ENCODE data around the gene FZR1. TPM values are rescaled to one million over a fixed set of nuclear protein-coding genes. Genes with fewer than 3 reads are reported as not detected.
"Not testable (repeated sequence)": the region's sequence is repeated elsewhere in the genome, so short reads cannot be mapped to it uniquely, and the experiment has no call there.

FZR1 gene
- polyA plus RNA-seq, 3 donors, result 40.2 to 48.1 (median 47.1) TPM

- DNase-seq (ENCODE audit: low read depth in 3 of 3, low spot score in 2 of 3), result no peak
Observed at GRCh38 chr19:3527238-3527910, 21.3 kb downstream of the FZR1 start.

DNA sequence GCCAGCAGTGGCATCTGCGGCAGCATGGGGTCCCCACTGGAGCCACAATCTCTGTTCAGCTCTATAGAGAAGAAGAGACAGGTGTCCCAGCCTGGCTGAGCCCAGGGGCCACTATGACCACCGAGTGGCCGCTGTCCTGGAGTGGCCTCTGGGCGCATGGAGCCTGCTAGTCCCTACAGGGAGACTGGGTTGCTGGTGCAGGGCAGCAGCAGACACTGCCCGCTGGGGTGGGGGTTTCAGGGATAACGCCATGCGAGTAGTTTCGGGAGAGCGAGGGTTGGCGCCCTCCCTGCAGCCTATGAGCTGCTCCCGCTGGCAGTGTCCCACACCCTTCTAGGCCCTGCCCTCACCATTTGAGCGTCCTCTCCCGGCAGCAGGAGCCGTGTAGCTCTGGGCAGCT, 22.0 kb downstream of the FZR1 start:
- no peak for DNase-seq (ENCODE audit: low read depth in 3 of 3, low spot score in 2 of 3)

GRCh38 chr19:3528539-3529211, 22.6 kb downstream of the FZR1 start:
- no peak for DNase-seq (ENCODE audit: low read depth in 3 of 3, low spot score in 2 of 3)

GRCh38 chr19:3529299-3529698, 23.2 kb downstream of the FZR1 start:
- not testable (repeated sequence) for DNase-seq (ENCODE audit: low read depth in 3 of 3, low spot score in 2 of 3)

- DNase-seq (ENCODE audit: low read depth in 3 of 3, low spot score in 2 of 3), result no peak
Observed at GRCh38 chr19:3530389-3530788, 24.3 kb downstream of the FZR1 start.

GRCh38 chr19:3531716-3532115, 25.6 kb downstream of the FZR1 start:
- no peak for DNase-seq (ENCODE audit: low read depth in 3 of 3, low spot score in 2 of 3)

GRCh38 chr19:3532154-3532786, 26.2 kb downstream of the FZR1 start:
- DNase-seq (ENCODE audit: low read depth in 3 of 3, low spot score in 2 of 3), result no peak

- DNase-seq (ENCODE audit: low read depth in 3 of 3, low spot score in 2 of 3), result no peak
Observed at GRCh38 chr19:3533033-3533432, 26.9 kb downstream of the FZR1 start.

DNA sequence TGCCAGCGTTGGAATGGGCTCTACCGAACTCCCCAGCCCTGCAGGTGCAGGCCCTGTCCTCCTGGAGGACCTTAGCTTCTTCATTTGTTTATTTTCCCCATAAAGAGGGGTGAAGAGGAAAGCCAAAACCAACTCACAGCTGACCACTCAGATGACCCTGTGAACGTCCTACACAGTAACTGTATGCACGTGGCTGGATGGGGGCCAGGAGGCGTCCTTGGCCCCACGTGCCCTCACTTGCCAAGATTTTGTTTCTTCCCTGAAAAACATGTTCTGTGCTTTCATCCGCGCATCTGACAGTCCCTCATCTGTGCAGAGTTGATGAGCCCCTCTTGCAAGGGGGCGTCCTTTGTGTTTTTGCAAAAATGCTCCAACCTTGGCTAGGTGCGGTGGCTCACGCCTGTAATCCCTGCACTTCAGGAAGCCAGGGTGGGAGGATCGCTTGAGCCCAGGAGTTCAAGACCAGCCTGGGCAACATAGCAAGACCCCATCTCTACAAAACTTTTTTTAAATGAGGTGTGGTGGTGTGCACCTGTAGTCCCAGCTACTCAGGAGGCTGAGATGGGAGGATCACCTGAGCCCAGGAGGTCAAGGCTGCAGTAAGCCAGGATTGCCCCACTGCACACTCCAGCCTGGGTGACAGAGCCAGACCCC, 27.6 kb downstream of the FZR1 start:
- DNase-seq (ENCODE audit: low read depth in 3 of 3, low spot score in 2 of 3), result no peak

DNA sequence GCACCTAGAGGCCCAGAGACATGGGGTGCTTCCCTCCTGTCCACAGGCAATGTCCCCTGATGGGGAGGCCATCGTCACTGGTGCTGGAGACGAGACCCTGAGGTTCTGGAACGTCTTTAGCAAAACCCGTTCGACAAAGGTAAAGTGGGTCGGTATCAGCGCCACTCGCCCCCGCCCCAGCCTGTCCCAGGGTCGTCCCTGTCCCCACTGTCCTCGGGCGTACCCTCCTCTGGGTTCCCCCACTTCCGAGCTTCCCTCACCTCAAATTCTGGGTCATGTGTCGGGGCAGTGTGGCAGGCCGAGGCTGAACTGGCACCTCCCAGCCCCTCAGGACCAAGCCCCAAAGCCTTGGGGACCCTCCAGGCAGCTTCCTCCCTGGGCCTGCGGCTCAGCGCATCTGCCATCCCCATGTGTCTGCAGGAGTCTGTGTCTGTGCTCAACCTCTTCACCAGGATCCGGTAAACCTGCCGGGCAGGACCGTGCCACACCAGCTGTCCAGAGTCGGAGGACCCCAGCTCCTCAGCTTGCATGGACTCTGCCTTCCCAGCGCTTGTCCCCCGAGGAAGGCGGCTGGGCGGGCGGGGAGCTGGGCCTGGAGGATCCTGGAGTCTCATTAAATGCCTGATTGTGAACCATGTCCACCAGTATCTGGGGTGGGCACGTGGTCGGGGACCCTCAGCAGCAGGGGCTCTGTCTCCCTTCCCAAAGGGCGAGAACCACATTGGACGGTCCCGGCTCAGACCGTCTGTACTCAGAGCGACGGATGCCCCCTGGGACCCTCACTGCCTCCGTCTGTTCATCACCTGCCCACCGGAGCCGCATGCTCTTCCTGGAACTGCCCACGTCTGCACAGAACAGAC, 28.5 kb downstream of the FZR1 start:
- no peak for DNase-seq (ENCODE audit: low read depth in 3 of 3, low spot score in 2 of 3)

DNA sequence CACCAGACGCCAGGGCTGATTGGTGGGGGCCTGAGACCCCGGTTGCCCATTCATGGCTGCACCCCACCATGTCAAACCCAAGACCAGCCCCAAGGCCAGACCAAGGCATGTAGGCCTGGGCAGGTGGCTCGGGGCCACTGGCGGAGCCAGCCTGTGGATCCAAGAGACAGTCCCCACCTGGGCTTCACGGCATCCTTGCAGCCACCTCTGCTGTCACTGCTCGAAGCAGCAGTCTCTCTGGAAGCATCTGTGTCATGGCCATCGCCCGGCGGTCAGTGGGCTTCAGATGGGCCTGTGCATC, 29.1 kb downstream of the FZR1 start:
- no peak for DNase-seq (ENCODE audit: low read depth in 3 of 3, low spot score in 2 of 3)

GRCh38 chr19:3535563-3535965, 29.5 kb downstream of the FZR1 start:
- no peak for DNase-seq (ENCODE audit: low read depth in 3 of 3, low spot score in 2 of 3)

- no peak for DNase-seq (ENCODE audit: low read depth in 3 of 3, low spot score in 2 of 3)
Observed at GRCh38 chr19:3535981-3536380, 29.9 kb downstream of the FZR1 start.

DNA sequence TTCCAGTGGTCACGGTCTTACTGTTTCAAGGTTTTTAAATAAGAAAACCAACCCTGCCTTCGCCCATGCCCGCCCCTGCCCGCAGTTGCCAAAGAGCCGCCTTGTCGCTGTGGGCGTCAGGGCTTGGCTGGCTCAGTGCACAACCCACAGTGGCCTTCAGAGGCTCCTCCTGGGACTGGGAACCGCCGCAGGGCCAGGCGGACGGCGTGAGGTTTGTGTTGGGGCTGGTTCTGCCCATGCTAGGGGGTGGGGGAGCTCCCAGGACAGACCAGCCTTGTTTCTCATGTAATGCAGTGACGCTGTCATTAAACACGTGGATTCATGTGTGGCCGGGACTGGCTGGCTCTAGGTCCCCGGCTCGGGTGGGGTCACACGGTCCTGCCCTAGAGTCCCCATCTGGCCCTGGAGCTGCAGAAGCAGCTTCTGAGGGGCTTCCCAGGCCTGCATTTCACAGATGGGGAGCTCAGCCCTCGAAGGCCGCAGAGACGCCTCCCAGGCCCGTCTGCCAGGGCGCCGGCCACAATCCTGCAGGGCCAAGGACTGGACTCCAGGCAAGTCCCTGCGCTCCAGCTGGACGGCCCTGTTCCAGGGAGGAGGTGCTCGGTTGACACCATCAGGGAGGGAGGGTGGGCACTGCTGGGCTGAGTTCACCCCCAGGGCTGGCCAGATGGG, 30.5 kb downstream of the FZR1 start:
- no peak for DNase-seq (ENCODE audit: low read depth in 3 of 3, low spot score in 2 of 3)

- DNase-seq (ENCODE audit: low read depth in 3 of 3, low spot score in 2 of 3), result no peak
Observed at GRCh38 chr19:3537101-3537437, 31.0 kb downstream of the FZR1 start.

- DNase-seq (ENCODE audit: low read depth in 3 of 3, low spot score in 2 of 3), result no peak
Observed at GRCh38 chr19:3537438-3538240, 31.5 kb downstream of the FZR1 start.

DNA sequence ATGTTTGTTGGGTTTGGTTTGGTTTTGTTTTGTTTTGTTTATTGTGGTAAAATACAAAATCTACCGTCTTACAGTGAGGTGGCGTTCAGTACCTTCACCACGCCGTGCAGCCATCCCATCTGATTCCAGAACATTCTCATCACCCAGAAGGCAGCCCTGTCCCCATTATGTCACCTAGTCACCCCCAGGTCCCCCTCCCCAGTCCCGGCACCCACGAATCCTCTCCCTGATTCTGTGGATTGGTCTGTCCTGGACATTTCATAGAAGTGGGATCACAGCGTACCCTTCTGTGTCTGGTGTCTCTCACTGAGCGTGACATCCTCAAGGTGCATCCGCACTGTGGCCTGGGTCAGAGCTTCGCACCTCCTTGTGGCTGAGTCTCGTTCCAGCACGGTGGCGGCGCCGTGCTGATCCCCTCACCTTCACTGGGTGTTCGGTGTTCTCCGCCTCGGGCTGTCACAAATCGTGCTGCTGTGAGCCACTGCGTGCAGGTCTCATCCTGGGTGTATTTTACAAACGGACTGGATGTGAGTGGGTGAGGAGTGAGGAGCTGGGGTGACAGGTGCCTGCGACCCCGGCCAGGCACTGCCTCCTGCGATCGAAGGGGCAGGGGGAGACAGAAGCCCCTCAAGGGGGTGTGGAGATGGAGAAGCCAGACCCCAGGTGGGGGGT, 32.3 kb downstream of the FZR1 start:
- DNase-seq (ENCODE audit: low read depth in 3 of 3, low spot score in 2 of 3), result no peak

DNA sequence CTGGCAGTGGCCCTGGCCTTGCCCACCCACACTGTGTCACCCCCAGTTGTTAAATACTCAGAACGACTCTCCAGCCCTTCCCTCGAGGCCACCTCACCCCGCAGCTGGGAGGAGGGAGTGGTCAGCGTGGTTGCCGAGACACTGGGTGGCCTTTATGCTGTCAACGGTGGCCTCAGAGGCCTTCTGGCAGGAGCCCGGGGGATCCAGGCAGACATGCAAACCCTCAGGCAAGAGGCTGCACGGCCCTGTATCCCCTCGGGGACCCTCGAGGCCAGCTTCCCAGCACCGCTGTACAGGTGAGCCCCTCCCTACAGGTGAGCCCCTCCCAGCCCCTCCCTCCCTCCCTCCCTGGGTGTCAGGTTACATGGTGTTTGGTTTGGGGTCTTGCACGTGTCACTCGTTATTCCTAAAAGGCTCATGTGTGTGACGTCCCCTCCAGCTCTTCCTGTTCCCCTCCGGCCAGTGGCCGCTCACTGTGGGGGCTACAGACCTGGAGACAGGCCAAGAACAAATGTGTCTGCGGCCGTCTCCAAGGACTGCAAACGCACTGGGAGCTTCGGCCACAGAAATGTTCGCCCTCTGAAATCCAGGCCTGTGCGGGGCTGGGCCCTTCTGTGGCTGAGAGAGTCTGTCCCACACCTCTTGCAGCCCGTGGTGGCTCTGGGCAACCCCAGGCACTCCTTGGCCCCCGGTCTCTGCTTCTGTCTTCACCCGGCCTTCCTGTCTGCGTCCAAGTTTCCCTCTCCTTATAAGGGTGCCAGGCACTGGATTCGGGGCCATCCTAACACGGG, 33.0 kb downstream of the FZR1 start, which contains the start of gene TEKTIP1:
TEKTIP1 (plus strand) TSS at position 210 of the 791 bp plus-strand sequence; CDS start at position 214, 4 bp downstream.
- no peak for DNase-seq (ENCODE audit: low read depth in 3 of 3, low spot score in 2 of 3)

Measured in right renal cortex interstitium (tissue), 3 donors.